Nephron (organoid): ENCODE results near the gene MANSC1.
"Not testable (repeated sequence)": the region's sequence is repeated elsewhere in the genome, so short reads cannot be mapped to it uniquely, and the experiment has no call there.

Source experiments
- H3K27ac Mint-ChIP-seq, 3 experiments: 2 replicates each; pipeline ENCODE4 v1.8.0; 2020; ENCODE audit warnings: mixed read lengths in 3 of 3, mild to moderate bottlenecking in 2 of 3, moderate library complexity in 1 of 3
- H3K27me3 Mint-ChIP-seq: 2 replicates; pipeline ENCODE4 v1.8.0; 2021; ENCODE audit warnings: low read depth, mild to moderate bottlenecking, moderate library complexity, mixed read lengths
- H3K36me3 Mint-ChIP-seq: 2 replicates; pipeline ENCODE4 v1.8.0; 2020; ENCODE audit warnings: low read depth, mixed read lengths
- H3K4me1 Mint-ChIP-seq: 2 replicates; pipeline ENCODE4 v1.8.0; 2020; ENCODE audit warnings: mixed read lengths
- H3K4me3 Mint-ChIP-seq, 3 experiments: 2 replicates each; pipeline ENCODE4 v1.8.0; 2020; ENCODE audit warnings: mild to moderate bottlenecking in 3 of 3, mixed read lengths in 3 of 3, moderate library complexity in 2 of 3
- H3K9me3 Mint-ChIP-seq: 2 replicates; pipeline ENCODE4 v1.8.0; 2020; ENCODE audit warnings: mixed read lengths
- TF ChIP-seq, protein P1 (sequence below), 3 experiments: fragments of 200-600 bp; sonication (generic); IDR thresholded peaks; one replicate each; pipeline ENCODE4 v1.5.0; 2021; ENCODE audit warnings: antibody characterized with exemption in 3 of 3; ENCODE audit not compliant: unreplicated experiment in 3 of 3

MANSC1 gene

DNA sequence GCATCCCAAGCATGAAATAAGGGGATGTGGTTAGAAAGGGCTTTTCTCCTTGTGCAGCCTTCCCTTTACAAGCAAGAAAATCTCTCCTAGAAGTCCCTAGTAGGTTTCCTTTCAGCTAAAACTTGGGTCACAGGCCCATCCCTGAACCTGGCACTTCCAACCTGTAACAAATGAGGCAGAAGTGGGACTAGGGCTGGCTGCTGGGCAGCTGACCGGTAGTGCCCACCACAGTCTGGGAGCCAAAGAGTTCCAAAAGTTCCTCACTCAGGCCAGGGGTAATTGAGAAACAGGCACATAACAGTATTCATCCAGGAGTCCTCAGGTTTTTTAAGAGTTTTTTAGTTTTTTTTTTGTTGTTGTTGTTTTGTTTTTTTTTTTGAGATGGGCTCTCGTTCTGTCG is 23.8 kb downstream of the MANSC1 start:
- Mint-ChIP-seq H3K4me1 (peaks cover 47% of the 10 kb centered on the region), H3K9me3 (peaks cover 5% of the 10 kb centered on the region), H3K27me3 (peaks cover 4% of the 10 kb centered on the region), H3K27ac (peak overlapping the region in 1 of 3 experiments; percentile 47), H3K36me3 (no peaks in the 10 kb centered on the region), H3K4me3 (no peak overlapping the region)
- TF ChIP-seq, protein P1, sequence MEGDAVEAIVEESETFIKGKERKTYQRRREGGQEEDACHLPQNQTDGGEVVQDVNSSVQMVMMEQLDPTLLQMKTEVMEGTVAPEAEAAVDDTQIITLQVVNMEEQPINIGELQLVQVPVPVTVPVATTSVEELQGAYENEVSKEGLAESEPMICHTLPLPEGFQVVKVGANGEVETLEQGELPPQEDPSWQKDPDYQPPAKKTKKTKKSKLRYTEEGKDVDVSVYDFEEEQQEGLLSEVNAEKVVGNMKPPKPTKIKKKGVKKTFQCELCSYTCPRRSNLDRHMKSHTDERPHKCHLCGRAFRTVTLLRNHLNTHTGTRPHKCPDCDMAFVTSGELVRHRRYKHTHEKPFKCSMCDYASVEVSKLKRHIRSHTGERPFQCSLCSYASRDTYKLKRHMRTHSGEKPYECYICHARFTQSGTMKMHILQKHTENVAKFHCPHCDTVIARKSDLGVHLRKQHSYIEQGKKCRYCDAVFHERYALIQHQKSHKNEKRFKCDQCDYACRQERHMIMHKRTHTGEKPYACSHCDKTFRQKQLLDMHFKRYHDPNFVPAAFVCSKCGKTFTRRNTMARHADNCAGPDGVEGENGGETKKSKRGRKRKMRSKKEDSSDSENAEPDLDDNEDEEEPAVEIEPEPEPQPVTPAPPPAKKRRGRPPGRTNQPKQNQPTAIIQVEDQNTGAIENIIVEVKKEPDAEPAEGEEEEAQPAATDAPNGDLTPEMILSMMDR (IDR thresholded peaks at IDR 0.05; ENCODE audit: unreplicated experiment in 3 of 3): no peak

DNA sequence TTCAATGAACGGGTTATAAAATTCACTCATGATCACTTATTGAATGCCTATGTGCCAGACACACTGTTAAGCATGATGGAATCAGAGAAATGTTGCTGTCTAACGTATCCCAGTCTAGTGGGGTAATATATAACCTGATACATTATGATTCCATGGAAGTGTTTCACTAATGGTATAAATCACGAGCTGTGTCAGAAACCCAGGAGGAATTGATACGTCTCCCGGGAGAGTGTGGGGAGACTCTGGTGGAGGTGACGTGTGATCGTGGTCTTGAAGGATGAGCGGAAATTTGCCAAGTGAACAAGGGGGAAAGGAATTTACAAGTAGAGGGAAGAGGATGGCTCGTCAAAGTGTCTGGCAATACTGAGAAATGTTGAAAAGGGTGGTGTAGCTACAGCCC is 26.5 kb downstream of the MANSC1 start:
- no peaks in the 10 kb centered on the region for H3K27me3 Mint-ChIP-seq
- H3K9me3 Mint-ChIP-seq: peaks cover 5% of the 10 kb centered on the region
- H3K4me3 Mint-ChIP-seq: no peak overlapping the region
- H3K27ac Mint-ChIP-seq: peak overlapping the region; percentile 58 to 85 (median 77)
- no peaks in the 10 kb centered on the region for H3K36me3 Mint-ChIP-seq
- H3K4me1 Mint-ChIP-seq: peaks cover 47% of the 10 kb centered on the region
- TF ChIP-seq, protein P1 (IDR thresholded peaks at IDR 0.05; ENCODE audit: unreplicated experiment in 3 of 3): no peak

DNA sequence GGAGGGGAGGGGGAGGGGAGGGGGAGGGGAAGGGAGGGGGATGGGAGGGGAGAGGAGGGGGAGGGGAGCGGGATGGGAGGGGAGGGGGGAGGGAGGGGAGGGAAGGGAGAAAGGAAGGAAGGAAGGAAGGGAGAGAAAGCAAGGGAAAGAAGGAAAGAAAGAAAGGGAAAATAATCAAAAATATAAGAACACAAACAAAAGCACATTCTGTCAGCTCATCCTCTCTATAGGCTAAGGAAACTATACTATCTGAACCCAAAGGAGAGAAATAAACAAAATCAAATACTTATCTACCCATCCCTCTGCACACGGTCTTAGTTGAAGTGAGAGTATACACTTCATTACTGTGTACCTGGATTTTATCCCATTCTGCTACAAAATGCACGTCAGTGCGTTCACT is 26.9 kb downstream of the MANSC1 start:
- Mint-ChIP-seq H3K4me3 (no peak overlapping the region), H3K4me1 (peaks cover 47% of the 10 kb centered on the region), H3K27me3 (no peaks in the 10 kb centered on the region), H3K9me3 (peaks cover 5% of the 10 kb centered on the region), H3K36me3 (no peaks in the 10 kb centered on the region), H3K27ac (peak overlapping the region; percentile 58 to 85 (median 77))
- TF ChIP-seq, protein P1 (IDR thresholded peaks at IDR 0.05; ENCODE audit: unreplicated experiment in 3 of 3): no peak

DNA sequence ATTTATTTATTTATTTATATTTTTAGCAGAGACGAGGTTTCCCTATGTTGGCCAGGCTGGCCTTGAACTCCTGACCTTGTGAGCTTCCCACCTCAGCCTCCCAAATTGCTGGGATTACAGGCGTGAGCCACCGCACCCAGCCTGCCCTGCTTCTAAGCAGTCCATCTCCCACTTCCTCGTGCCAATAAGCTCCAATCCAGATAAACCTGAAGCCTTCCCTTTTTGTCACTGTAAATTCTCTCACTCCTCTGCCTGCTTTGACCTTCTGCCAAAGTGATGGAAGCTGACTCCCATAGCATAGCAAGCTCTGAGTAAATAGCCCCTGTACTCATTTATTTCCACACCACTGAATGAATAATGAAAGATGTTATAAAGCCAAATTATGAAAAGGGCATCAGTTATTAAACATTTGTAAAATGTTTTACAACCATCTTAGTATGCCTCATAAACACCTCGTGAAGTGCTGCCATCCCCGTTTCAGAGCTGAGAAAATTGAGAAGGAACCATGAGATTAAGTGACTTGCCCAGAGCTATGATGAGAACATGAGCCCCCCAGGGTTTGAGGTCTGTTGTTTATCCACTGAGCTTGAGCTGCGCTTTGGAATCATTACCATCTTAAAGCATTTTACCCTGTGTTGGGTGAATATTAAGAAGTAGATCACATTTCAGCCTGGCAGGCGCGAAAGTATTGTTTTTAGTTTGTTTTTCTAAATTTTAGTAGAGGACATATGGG is 30.4 kb downstream of the MANSC1 start:
- Mint-ChIP-seq H3K27me3 (no peaks in the 10 kb centered on the region), H3K4me3 (peak overlapping the region; percentile 31 to 54 (median 34)), H3K4me1 (peaks cover 39% of the 10 kb centered on the region), H3K27ac (peak overlapping the region; percentile 93 to 95 (median 95)), H3K9me3 (peaks cover 5% of the 10 kb centered on the region), H3K36me3 (no peaks in the 10 kb centered on the region)
- TF ChIP-seq, protein P1 (IDR thresholded peaks at IDR 0.05; ENCODE audit: unreplicated experiment in 3 of 3): no peak

DNA sequence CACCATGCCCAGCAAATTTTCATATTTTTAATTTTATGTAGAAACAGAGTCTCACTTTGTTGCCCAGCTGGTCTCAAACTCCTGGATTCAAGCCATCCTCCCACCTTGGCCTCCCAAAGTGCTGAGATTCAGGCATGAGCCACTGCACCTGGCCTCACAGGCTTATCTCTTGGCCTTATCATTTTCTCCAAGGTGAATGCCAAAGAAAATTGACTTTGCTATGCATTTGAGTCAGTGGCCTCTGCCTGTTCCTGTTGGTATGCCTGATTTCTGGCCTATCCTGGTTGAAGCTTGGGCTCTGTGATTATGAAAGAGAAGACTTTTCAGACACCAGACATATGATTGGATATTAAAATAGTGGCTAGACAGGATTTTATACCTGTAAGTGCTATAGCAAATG is 34.2 kb downstream of the MANSC1 start:
- H3K4me3 Mint-ChIP-seq: no peak overlapping the region
- TF ChIP-seq, protein P1 (IDR thresholded peaks at IDR 0.05; ENCODE audit: unreplicated experiment in 3 of 3): no peak

DNA sequence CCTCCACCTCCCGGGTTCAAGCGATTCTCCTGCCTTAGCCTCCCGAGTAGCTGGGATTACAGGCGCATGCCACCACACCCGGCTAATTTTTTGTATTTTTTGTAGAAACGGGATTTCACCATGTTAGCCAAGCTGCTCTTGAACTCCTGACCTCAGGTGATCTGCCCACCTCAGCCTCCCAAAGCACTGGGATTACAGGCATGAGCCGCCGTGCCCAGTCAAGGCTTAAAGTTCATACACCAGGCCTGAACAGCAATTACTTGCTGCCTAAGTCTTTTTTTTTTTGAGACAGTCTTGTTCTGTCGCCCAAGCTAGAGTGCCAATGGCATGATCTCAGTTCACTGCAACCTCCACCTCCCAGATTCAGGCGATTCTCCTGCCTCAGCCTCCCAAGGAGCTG is 39.3 kb downstream of the MANSC1 start:
- not testable (repeated sequence) for H3K4me1 Mint-ChIP-seq, H3K9me3 Mint-ChIP-seq, H3K4me3 Mint-ChIP-seq, H3K27me3 Mint-ChIP-seq, H3K36me3 Mint-ChIP-seq, H3K27ac Mint-ChIP-seq

More for the DNA sequence above, 34.2 kb downstream of the MANSC1 start:
- Mint-ChIP-seq H3K27ac (peak overlapping the region in 1 of 3 experiments; percentile 58), H3K36me3 (no peaks in the 10 kb centered on the region), H3K27me3 (no peaks in the 10 kb centered on the region), H3K4me1 (peaks cover 15% of the 10 kb centered on the region), H3K9me3 (no peaks in the 10 kb centered on the region)
